Neural cell (in vitro differentiated cells): Measurements from ENCODE around the gene NDUFV1.

ENCODE experiments used
- CTCF ChIP-seq: fragments of 450-650 bp; IDR thresholded peaks from 2 replicates; pipeline ENCODE4 v1.5.1; 2014; ENCODE audit warnings: antibody characterized with exemption, mild to moderate bottlenecking, moderate library complexity; ENCODE audit not compliant: poor library complexity, severe bottlenecking
- EP300 ChIP-seq: fragments of 450-650 bp; conservative IDR thresholded peaks from 2 replicates; pipeline ENCODE4 v1.6.1; 2014; ENCODE audit warnings: antibody characterized with exemption, mild to moderate bottlenecking, moderate library complexity; ENCODE audit not compliant: poor library complexity, severe bottlenecking
- EZH2 ChIP-seq: fragments of 200-600, 300-800 bp; shearing (Covaris generic), sonication (generic); IDR thresholded peaks from 2 replicates; pipeline ENCODE4 v1.6.1; 2014; ENCODE audit warnings: antibody characterized with exemption, low read length, borderline replicate concordance, mild to moderate bottlenecking; ENCODE audit not compliant: insufficient read depth, poor library complexity, severe bottlenecking
- MXI1 ChIP-seq: fragments of 450-650 bp; conservative IDR thresholded peaks from 2 replicates; pipeline ENCODE4 v1.6.1; 2014; ENCODE audit warnings: antibody characterized with exemption, mild to moderate bottlenecking; ENCODE audit not compliant: poor library complexity, severe bottlenecking
- POLR2AphosphoS5 ChIP-seq: IDR thresholded peaks from 2 replicates; pipeline ENCODE4 v1.6.1; 2012
- RAD21 ChIP-seq: fragments of 450-650 bp; conservative IDR thresholded peaks from 2 replicates; pipeline ENCODE4 v1.6.1; 2014; ENCODE audit warnings: antibody characterized with exemption, mild to moderate bottlenecking, moderate library complexity
- REST ChIP-seq: IDR thresholded peaks from 2 replicates; pipeline ENCODE4 v1.6.1; 2012; ENCODE audit warnings: borderline replicate concordance
- SMC3 ChIP-seq: fragments of 450-650 bp; conservative IDR thresholded peaks from 2 replicates; pipeline ENCODE4 v1.6.1; 2014; ENCODE audit warnings: antibody characterized with exemption, mild to moderate bottlenecking, moderate library complexity; ENCODE audit not compliant: poor library complexity
- TAF1 ChIP-seq: IDR thresholded peaks from 2 replicates; pipeline ENCODE4 v1.6.1; 2012; ENCODE audit warnings: low read depth

- no peak for TF ChIP-seq CTCF
- TF ChIP-seq EZH2, result no peak
- no peak for TF ChIP-seq REST
- no peak for TF ChIP-seq MXI1
- no peak for TF ChIP-seq POLR2AphosphoS5
- TF ChIP-seq TAF1, result no peak
- TF ChIP-seq SMC3, result no peak
- TF ChIP-seq EP300, result no peak
- no peak for TF ChIP-seq RAD21
Observed at GRCh38 chr11:67632175-67632981, 25.6 kb downstream of the NDUFV1 start.
